Measurements from ENCODE around the gene ENDOV. TPM values are rescaled to one million over a fixed set of nuclear protein-coding genes. Genes with fewer than 3 reads are reported as not detected.

The ENDOV gene
- total RNA-seq, 4 donors from 2014 or later: 13.2 to 72.6 (median 36.8) TPM

- TF ChIP-seq CTCF (IDR thresholded peaks at IDR 0.05): no peak
- no peak for TF ChIP-seq POLR2A (IDR thresholded peaks at IDR 0.05)
- no peaks in the 10 kb centered on the region for H3K36me3 ChIP-seq
- H3K27ac ChIP-seq: no peak overlapping the region
- H3K27me3 ChIP-seq: no peaks in the 10 kb centered on the region
- peaks cover 0 to 7% (median 0%) of the 10 kb centered on the region in 4 donors for H3K4me1 ChIP-seq
- DNase-seq: no peak
- no peak overlapping the region for H3K4me3 ChIP-seq
- H3K9me3 ChIP-seq: no peaks in the 10 kb centered on the region
Observed at GRCh38 chr17:80446645-80447405, 31.9 kb downstream of the ENDOV start.

GRCh38 chr17:80447790-80448189 is 32.8 kb downstream of the ENDOV start:
- DNase-seq: no peak
- no peak overlapping the region for H3K4me3 ChIP-seq
- no peaks in the 10 kb centered on the region for H3K27me3 ChIP-seq
- H3K9me3 ChIP-seq: no peaks in the 10 kb centered on the region
- H3K27ac ChIP-seq: no peak overlapping the region
- no peak for TF ChIP-seq POLR2A (IDR thresholded peaks at IDR 0.05)
- no peak for TF ChIP-seq CTCF (IDR thresholded peaks at IDR 0.05)
- H3K36me3 ChIP-seq: no peaks in the 10 kb centered on the region
- H3K4me1 ChIP-seq: peaks cover 0 to 7% (median 0%) of the 10 kb centered on the region in 4 donors

GRCh38 chr17:80449194-80449929 is 34.4 kb downstream of the ENDOV start:
- Histone ChIP-seq H3K27me3 (no peaks in the 10 kb centered on the region), H3K27ac (no peak overlapping the region), H3K9me3 (no peaks in the 10 kb centered on the region), H3K4me1 (peaks cover 0 to 13% (median 3%) of the 10 kb centered on the region in 4 donors), H3K4me3 (no peak overlapping the region), H3K36me3 (no peaks in the 10 kb centered on the region)
- TF ChIP-seq CTCF (IDR thresholded peaks at IDR 0.05) (no peak), POLR2A (IDR thresholded peaks at IDR 0.05) (no peak)
- DNase-seq: no peak

GRCh38 chr17:80449930-80450576 is 35.1 kb downstream of the ENDOV start:
- Histone ChIP-seq H3K4me1 (peaks cover 0 to 13% (median 3%) of the 10 kb centered on the region in 4 donors), H3K27ac (peak overlapping the region in 2 of 4 donors; percentile 19 to 52), H3K4me3 (no peak overlapping the region), H3K27me3 (no peaks in the 10 kb centered on the region), H3K36me3 (no peaks in the 10 kb centered on the region), H3K9me3 (no peaks in the 10 kb centered on the region)
- no peak for DNase-seq
- no peak for TF ChIP-seq POLR2A (IDR thresholded peaks at IDR 0.05)

GRCh38 chr17:80451104-80451775 is 36.3 kb downstream of the ENDOV start:
- Histone ChIP-seq H3K4me3 (no peak overlapping the region), H3K27ac (no peak overlapping the region), H3K4me1 (peaks cover 0 to 13% (median 5%) of the 10 kb centered on the region in 4 donors), H3K9me3 (no peaks in the 10 kb centered on the region), H3K36me3 (no peaks in the 10 kb centered on the region), H3K27me3 (no peaks in the 10 kb centered on the region)
- no peak for DNase-seq
- TF ChIP-seq CTCF (IDR thresholded peaks at IDR 0.05): no peak
- TF ChIP-seq POLR2A (IDR thresholded peaks at IDR 0.05): no peak
